Calu3 (cell line): ENCODE measurements around the gene SLC25A47. TPM values are rescaled to one million over a fixed set of nuclear protein-coding genes. Genes with fewer than 3 reads are reported as not detected.

Experiments used
- BruUV-seq: library from RNA; stranded (reverse); fragments of 400-500 nt; replicated peaks from 2 replicates; lab custom pipeline; 2021; lab: Mats Ljungman, UMichigan
- CTCF ChIA-PET: fragments of 300-600 bp; sonication (Branson Sonifier 250); formaldehyde crosslinking; loops from one replicate; lab custom pipeline; 2022; ENCODE audit warnings: antibody characterized with exemption; lab: Charles Lee
- DNase-seq: peaks from one replicate; pipeline ENCODE4 v3.0.0; 2022
- H3K27ac Mint-ChIP-seq: one replicate; pipeline ENCODE4 v1.8.0; 2022; ENCODE audit warnings: mixed read lengths; ENCODE audit not compliant: unreplicated experiment
- H3K27me3 Mint-ChIP-seq: one replicate; pipeline ENCODE4 v1.8.0; 2022; ENCODE audit warnings: mixed read lengths; ENCODE audit not compliant: unreplicated experiment
- H3K36me3 Mint-ChIP-seq: one replicate; pipeline ENCODE4 v1.8.0; 2022; ENCODE audit warnings: mild to moderate bottlenecking, moderate library complexity, mixed read lengths; ENCODE audit not compliant: insufficient read depth, unreplicated experiment
- H3K4me1 Mint-ChIP-seq: one replicate; pipeline ENCODE4 v1.8.0; 2022; ENCODE audit warnings: mild to moderate bottlenecking, low read depth, mixed read lengths; ENCODE audit not compliant: unreplicated experiment
- H3K4me3 Mint-ChIP-seq: one replicate; pipeline ENCODE4 v1.8.0; 2022; ENCODE audit warnings: mild to moderate bottlenecking, low read depth, moderate library complexity, mixed read lengths; ENCODE audit not compliant: unreplicated experiment
- H3K9me3 Mint-ChIP-seq: one replicate; pipeline ENCODE4 v1.8.0; 2022; ENCODE audit warnings: low read depth, mixed read lengths; ENCODE audit not compliant: unreplicated experiment
- CTCF ChIP-seq: fragments of 200-600 bp; IDR thresholded peaks from one replicate; pipeline ENCODE4 v1.8.0; 2022; ENCODE audit warnings: antibody characterized with exemption; ENCODE audit not compliant: unreplicated experiment
- intact Hi-C: fragments of 100-400 bp; cut with micrococcal nuclease; formaldehyde crosslinking; loops from one replicate; pipeline ENCODE4 v1.10.0; 2022; ENCODE audit not compliant: unreplicated experiment
- total RNA-seq: library from RNA; stranded (reverse); gene quantifications from 2 replicates; pipeline ENCODE4 v1.2.3, GENCODE V29; 2022

Gene SLC25A47
- total RNA-seq, 1 experiment from 2014 or later: not detected

- Mint-ChIP-seq H3K27ac (no peak overlapping the region), H3K4me3 (no peak overlapping the region), H3K9me3 (no peaks in the 10 kb centered on the region), H3K36me3 (peaks cover 4% of the 10 kb centered on the region), H3K4me1 (no peaks in the 10 kb centered on the region), H3K27me3 (peaks cover 40% of the 10 kb centered on the region)
- intact Hi-C loops: no loop called here
- no peak for TF ChIP-seq CTCF
- BruUV-seq: no TSS peak
- CTCF ChIA-PET: no interaction called here
- DNase-seq: no peak
Observed at GRCh38 chr14:100321473-100322137, 1.5 kb upstream of the SLC25A47 start.

DNA sequence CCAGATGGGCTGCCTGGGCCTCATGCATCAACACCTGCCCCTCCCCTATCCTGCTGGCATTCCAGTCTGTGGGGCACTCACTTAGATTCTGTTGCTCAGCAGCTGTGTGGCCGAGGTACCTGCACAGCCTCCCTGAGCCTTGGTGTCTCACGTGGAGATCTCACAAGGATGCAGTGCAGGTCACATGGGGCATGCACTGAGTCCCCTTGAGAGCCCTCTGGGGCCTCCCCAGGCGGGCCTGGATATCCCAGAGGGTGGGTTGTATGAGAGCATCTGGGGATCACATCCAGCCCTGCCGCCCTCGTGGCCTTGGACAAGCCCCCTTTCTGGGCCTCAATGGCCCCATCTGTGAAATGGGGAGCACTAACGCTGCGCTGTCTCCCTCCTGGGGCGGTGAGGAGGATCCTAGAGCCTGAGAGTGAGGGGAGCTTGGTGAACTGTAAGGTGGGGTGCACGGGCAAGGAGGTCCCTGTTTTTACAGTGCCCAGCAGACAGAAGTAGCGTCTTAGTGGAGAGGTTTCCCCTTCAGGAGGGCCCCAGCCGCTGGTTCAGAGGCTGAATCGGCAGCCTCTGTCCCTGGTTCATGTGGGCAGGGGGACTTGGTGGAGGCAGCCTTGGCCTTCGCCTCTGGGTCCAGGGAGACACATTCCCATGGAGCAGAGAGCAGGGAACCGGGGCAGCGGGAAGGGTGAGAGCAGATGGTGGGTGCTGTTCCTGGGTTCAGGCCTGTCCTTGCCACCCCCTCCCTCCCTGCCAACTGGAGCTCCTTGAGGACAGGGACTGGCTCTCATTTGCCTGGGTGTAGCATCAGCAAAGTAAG is 791 bp upstream of the SLC25A47 start:
- no peaks in the 10 kb centered on the region for H3K9me3 Mint-ChIP-seq
- no peak for TF ChIP-seq CTCF
- intact Hi-C loops: no loop called here
- no peak overlapping the region for H3K27ac Mint-ChIP-seq
- CTCF ChIA-PET: no interaction called here
- no peak overlapping the region for H3K4me3 Mint-ChIP-seq
- no peaks in the 10 kb centered on the region for H3K4me1 Mint-ChIP-seq
- peaks cover 40% of the 10 kb centered on the region for H3K27me3 Mint-ChIP-seq
- DNase-seq: no peak
- BruUV-seq: no TSS peak
- H3K36me3 Mint-ChIP-seq: peaks cover 4% of the 10 kb centered on the region

GRCh38 chr14:100323942-100324307 is 786 bp downstream of the SLC25A47 start:
- DNase-seq: no peak
- BruUV-seq: no TSS peak
- Mint-ChIP-seq H3K4me3 (no peak overlapping the region), H3K4me1 (no peaks in the 10 kb centered on the region), H3K27ac (no peak overlapping the region), H3K36me3 (peaks cover 6% of the 10 kb centered on the region), H3K27me3 (peaks cover 40% of the 10 kb centered on the region), H3K9me3 (no peaks in the 10 kb centered on the region)
- no peak for TF ChIP-seq CTCF
- intact Hi-C loops: no loop called here
- CTCF ChIA-PET: no interaction called here

GRCh38 chr14:100325231-100325632 is 2.1 kb downstream of the SLC25A47 start:
- CTCF ChIA-PET: no interaction called here
- no peak overlapping the region for H3K4me3 Mint-ChIP-seq
- peaks cover 14% of the 10 kb centered on the region for H3K36me3 Mint-ChIP-seq
- BruUV-seq: no TSS peak
- intact Hi-C loops: no loop called here
- H3K9me3 Mint-ChIP-seq: no peaks in the 10 kb centered on the region
- H3K27me3 Mint-ChIP-seq: peaks cover 30% of the 10 kb centered on the region
- DNase-seq: no peak
- no peak for TF ChIP-seq CTCF
- H3K4me1 Mint-ChIP-seq: no peaks in the 10 kb centered on the region
- no peak overlapping the region for H3K27ac Mint-ChIP-seq
